ENCODE data around the gene ZNF493. TPM values are rescaled to one million over a fixed set of nuclear protein-coding genes. Genes with fewer than 3 reads are reported as not detected.
A peak's percentile ranks its signal among the peaks of the same experiment; 100 is the strongest.

Gene ZNF493
- total and polyA plus RNA-seq, 2 experiments from 2014 or later, result 8.3 to 8.6 TPM

GRCh38 chr19:21463449-21464105 lies 66.6 kb downstream of the ZNF493 start:
- H3K79me2 ChIP-seq (ENCODE audit: insufficient read depth), result no peaks in the 10 kb centered on the region
- H3K9me2 ChIP-seq (ENCODE audit: insufficient read depth), result no peaks in the 10 kb centered on the region
- H2AFZ ChIP-seq, result no peak overlapping the region
- no peaks in the 10 kb centered on the region for H3K9me3 ChIP-seq (ENCODE audit: low read depth)
- H3K36me3 ChIP-seq (ENCODE audit: low read depth), result no peaks in the 10 kb centered on the region
- H3K4me3 ChIP-seq, result no peak overlapping the region
- H3K9ac ChIP-seq, result no peak overlapping the region
- no peak for DNase-seq
- WGBS, 2 experiments (ENCODE audit: low coverage in 1 of 2, low lambda C conversion rate in 2 of 2, missing lambda C conversion rate in 2 of 2), result 26 to 30% methylated on average over 37 to 38 of the region's 38 CpGs
- no peaks in the 10 kb centered on the region for H3K27me3 ChIP-seq (replicated peaks; ENCODE audit: insufficient read depth)
- TF ChIP-seq EZH2 (IDR thresholded peaks at IDR 0.05; ENCODE audit: insufficient read depth, poor library complexity, severe bottlenecking), result no peak
- TF ChIP-seq EZH2phosphoT487 (IDR thresholded peaks at IDR 0.05; ENCODE audit: insufficient read depth, low read depth), result no peak
- H4K20me1 ChIP-seq (ENCODE audit: insufficient read depth), result no peaks in the 10 kb centered on the region
- H3K4me1 ChIP-seq (ENCODE audit: insufficient read depth), result no peaks in the 10 kb centered on the region
- no peaks in the 10 kb centered on the region for H3F3A ChIP-seq (ENCODE audit: insufficient read depth)
- in situ Hi-C loops (cut with MboI), result no loop called here
- no peak overlapping the region for H3K27ac ChIP-seq
- no peak overlapping the region for H3K4me2 ChIP-seq (ENCODE audit: unreplicated experiment)

GRCh38 chr19:21466627-21467026 lies 69.7 kb downstream of the ZNF493 start:
- H3K36me3 ChIP-seq (ENCODE audit: low read depth), result no peaks in the 10 kb centered on the region
- no peak overlapping the region for H2AFZ ChIP-seq
- in situ Hi-C loops (cut with MboI), result no loop called here
- H4K20me1 ChIP-seq (ENCODE audit: insufficient read depth), result no peaks in the 10 kb centered on the region
- no peaks in the 10 kb centered on the region for H3K27me3 ChIP-seq (replicated peaks; ENCODE audit: insufficient read depth)
- TF ChIP-seq EZH2 (IDR thresholded peaks at IDR 0.05; ENCODE audit: insufficient read depth, poor library complexity, severe bottlenecking) (no peak), EZH2phosphoT487 (IDR thresholded peaks at IDR 0.05; ENCODE audit: insufficient read depth, low read depth) (no peak)
- no peaks in the 10 kb centered on the region for H3K9me2 ChIP-seq (ENCODE audit: insufficient read depth)
- H3K9me3 ChIP-seq (ENCODE audit: low read depth), result no peaks in the 10 kb centered on the region
- DNase-seq, result no peak
- H3K4me2 ChIP-seq (ENCODE audit: unreplicated experiment), result no peak overlapping the region
- no peaks in the 10 kb centered on the region for H3K4me1 ChIP-seq (ENCODE audit: insufficient read depth)
- no peak overlapping the region for H3K4me3 ChIP-seq
- no peak overlapping the region for H3K9ac ChIP-seq
- no peaks in the 10 kb centered on the region for H3F3A ChIP-seq (ENCODE audit: insufficient read depth)
- H3K79me2 ChIP-seq (ENCODE audit: insufficient read depth), result no peaks in the 10 kb centered on the region
- 62 to 65% methylated on average over 8 of the region's 8 CpGs for WGBS, 2 experiments (ENCODE audit: low coverage in 1 of 2, low lambda C conversion rate in 2 of 2, missing lambda C conversion rate in 2 of 2)
- no peak overlapping the region for H3K27ac ChIP-seq

DNA sequence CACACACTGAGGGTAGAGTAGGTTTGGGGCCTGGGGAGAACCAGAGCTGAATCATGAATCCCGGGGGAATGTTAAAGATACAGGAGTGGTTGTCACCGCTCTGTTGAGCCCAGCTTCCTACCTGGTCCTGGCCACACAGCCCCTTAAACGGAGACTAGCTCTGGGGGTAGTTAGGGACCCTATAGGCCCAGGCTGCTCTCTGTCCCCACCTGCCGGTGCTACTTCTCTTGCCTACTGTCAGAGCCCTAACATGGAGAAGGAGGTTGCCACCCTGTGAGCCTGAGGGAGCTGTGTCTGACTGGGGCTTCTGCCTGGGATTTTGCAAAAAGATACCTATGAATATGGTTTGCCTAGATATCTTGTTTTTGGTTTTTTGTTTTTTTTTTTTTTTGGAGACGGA lies 71.9 kb downstream of the ZNF493 start:
- Histone ChIP-seq H3K9ac (no peak overlapping the region), H3K79me2 (ENCODE audit: insufficient read depth) (no peaks in the 10 kb centered on the region), H4K20me1 (ENCODE audit: insufficient read depth) (no peaks in the 10 kb centered on the region), H3K9me2 (ENCODE audit: insufficient read depth) (no peaks in the 10 kb centered on the region), H3F3A (ENCODE audit: insufficient read depth) (no peaks in the 10 kb centered on the region), H3K4me3 (no peak overlapping the region), H3K4me2 (ENCODE audit: unreplicated experiment) (no peak overlapping the region), H3K27ac (no peak overlapping the region), H3K4me1 (ENCODE audit: insufficient read depth) (no peaks in the 10 kb centered on the region), H3K9me3 (ENCODE audit: low read depth) (no peaks in the 10 kb centered on the region), H2AFZ (no peak overlapping the region), H3K36me3 (ENCODE audit: low read depth) (no peaks in the 10 kb centered on the region), H3K27me3 (replicated peaks; ENCODE audit: insufficient read depth) (no peaks in the 10 kb centered on the region)
- WGBS, 2 experiments (ENCODE audit: low coverage in 1 of 2, low lambda C conversion rate in 2 of 2, missing lambda C conversion rate in 2 of 2), result 40 to 45% methylated on average over 4 to 5 of the region's 5 CpGs
- in situ Hi-C loops (cut with MboI), result no loop called here
- DNase-seq, result no peak
- no peak for TF ChIP-seq EZH2phosphoT487 (IDR thresholded peaks at IDR 0.05; ENCODE audit: insufficient read depth, low read depth)
- no peak for TF ChIP-seq EZH2 (IDR thresholded peaks at IDR 0.05; ENCODE audit: insufficient read depth, poor library complexity, severe bottlenecking)

DNA sequence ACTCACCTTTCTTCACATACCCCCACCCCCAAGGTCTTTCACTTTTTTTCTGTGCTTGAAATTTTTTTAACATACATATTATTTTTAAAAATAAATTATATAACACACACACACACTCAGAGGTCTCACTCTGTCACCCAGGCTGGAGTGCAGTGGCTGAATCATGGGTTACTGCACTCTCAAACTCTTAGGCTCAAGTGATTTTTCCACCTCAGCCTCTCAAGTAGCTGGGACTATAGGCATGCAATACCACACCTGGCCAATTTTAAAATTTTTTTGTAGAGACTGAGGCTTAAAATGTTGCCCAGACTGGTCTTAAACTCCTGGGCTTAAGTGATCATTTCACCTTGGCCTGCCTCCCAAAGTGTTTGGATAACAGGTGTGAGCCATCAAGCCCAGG lies 75.6 kb downstream of the ZNF493 start:
- no peak overlapping the region for H3K27ac ChIP-seq
- TF ChIP-seq EZH2phosphoT487 (IDR thresholded peaks at IDR 0.05; ENCODE audit: insufficient read depth, low read depth), result no peak
- DNase-seq, result no peak
- no peaks in the 10 kb centered on the region for H3K79me2 ChIP-seq (ENCODE audit: insufficient read depth)
- no peaks in the 10 kb centered on the region for H4K20me1 ChIP-seq (ENCODE audit: insufficient read depth)
- H3F3A ChIP-seq (ENCODE audit: insufficient read depth), result no peaks in the 10 kb centered on the region
- no peak overlapping the region for H3K4me3 ChIP-seq
- H3K4me1 ChIP-seq (ENCODE audit: insufficient read depth), result no peaks in the 10 kb centered on the region
- H3K36me3 ChIP-seq (ENCODE audit: low read depth), result no peaks in the 10 kb centered on the region
- H3K4me2 ChIP-seq (ENCODE audit: unreplicated experiment), result no peak overlapping the region
- H3K9me3 ChIP-seq (ENCODE audit: low read depth), result no peaks in the 10 kb centered on the region
- in situ Hi-C loops (cut with MboI), result no loop called here
- no peaks in the 10 kb centered on the region for H3K27me3 ChIP-seq (replicated peaks; ENCODE audit: insufficient read depth)
- H3K9ac ChIP-seq, result no peak overlapping the region
- H3K9me2 ChIP-seq (ENCODE audit: insufficient read depth), result no peaks in the 10 kb centered on the region
- no peak overlapping the region for H2AFZ ChIP-seq

GRCh38 chr19:21474671-21475181 lies 77.8 kb downstream of the ZNF493 start:
- Histone ChIP-seq H3K27me3 (replicated peaks; ENCODE audit: insufficient read depth) (no peaks in the 10 kb centered on the region), H2AFZ (peak overlapping the region; percentile 87), H3K27ac (no peak overlapping the region), H3K4me2 (ENCODE audit: unreplicated experiment) (peak overlapping the region; percentile 68), H3K9ac (peak overlapping the region; percentile 46), H3K4me1 (ENCODE audit: insufficient read depth) (no peaks in the 10 kb centered on the region), H3K36me3 (ENCODE audit: low read depth) (no peaks in the 10 kb centered on the region), H3K79me2 (ENCODE audit: insufficient read depth) (no peaks in the 10 kb centered on the region), H3K9me3 (ENCODE audit: low read depth) (no peaks in the 10 kb centered on the region), H3F3A (ENCODE audit: insufficient read depth) (no peaks in the 10 kb centered on the region), H3K9me2 (ENCODE audit: insufficient read depth) (no peaks in the 10 kb centered on the region), H4K20me1 (ENCODE audit: insufficient read depth) (no peaks in the 10 kb centered on the region), H3K4me3 (peak overlapping the region; percentile 73)
- WGBS, 2 experiments (ENCODE audit: low coverage in 1 of 2, low lambda C conversion rate in 2 of 2, missing lambda C conversion rate in 2 of 2), result 4 to 5% methylated on average over 35 to 37 of the region's 37 CpGs
- peak; percentile 72 for DNase-seq
- in situ Hi-C loops (cut with MboI), result no loop called here
- TF ChIP-seq EZH2phosphoT487 (IDR thresholded peaks at IDR 0.05; ENCODE audit: insufficient read depth, low read depth), result no peak
- no peak for TF ChIP-seq EZH2 (IDR thresholded peaks at IDR 0.05; ENCODE audit: insufficient read depth, poor library complexity, severe bottlenecking)

Other genes with a start within 250 kb of the ZNF493 start
- gene ZNF708, start 67.7 kb upstream of the ZNF493 start, total RNA-seq (2014; rRNA removed; shearing (Covaris generic)), result 3.0 and 5.8 TPM in 2 replicates
- gene ZNF708, start 67.7 kb upstream of the ZNF493 start, polyA plus RNA-seq (2016; fragmentation: Nextera tagmentation; extraction: Ambion mirVana), result 2.1 and 2.3 TPM in 2 replicates
- 6.7 and 10.6 TPM in 2 replicates for gene ZNF738, start 38.1 kb upstream of the ZNF493 start, total RNA-seq (2014; rRNA removed; shearing (Covaris generic))
- 4.9 and 6.3 TPM in 2 replicates for gene ZNF738, start 38.1 kb upstream of the ZNF493 start, polyA plus RNA-seq (2016; fragmentation: Nextera tagmentation; extraction: Ambion mirVana)
- 5.1 and 6.1 TPM in 2 replicates for gene ZNF429, start 108.5 kb downstream of the ZNF493 start, total RNA-seq (2014; rRNA removed; shearing (Covaris generic))
- 7.3 and 8.1 TPM in 2 replicates for gene ZNF429, start 108.5 kb downstream of the ZNF493 start, polyA plus RNA-seq (2016; fragmentation: Nextera tagmentation; extraction: Ambion mirVana)

All from GM23248 (cell line).